Endothelial cell (in vitro differentiated cells): ENCODE measurements around the gene CTSF. TPM values are rescaled to one million over a fixed set of nuclear protein-coding genes. Genes with fewer than 3 reads are reported as not detected.

Experiments used
- DNase-seq: peaks from one replicate; pipeline ENCODE4 v3.0.0; 2021; ENCODE audit warnings: low spot score
- H3K27ac Mint-ChIP-seq: one replicate; pipeline ENCODE4 v1.8.0; 2021; ENCODE audit warnings: mixed read lengths, inconsistent platforms; ENCODE audit not compliant: unreplicated experiment
- H3K27me3 Mint-ChIP-seq: one replicate; pipeline ENCODE4 v1.8.0; 2021; ENCODE audit warnings: mild to moderate bottlenecking, moderate library complexity, mixed read lengths, inconsistent platforms; ENCODE audit not compliant: unreplicated experiment
- H3K36me3 Mint-ChIP-seq: one replicate; pipeline ENCODE4 v1.8.0; 2021; ENCODE audit warnings: mild to moderate bottlenecking, low read depth, mixed read lengths, inconsistent platforms; ENCODE audit not compliant: unreplicated experiment
- H3K4me1 Mint-ChIP-seq: one replicate; pipeline ENCODE4 v1.8.0; 2021; ENCODE audit warnings: mild to moderate bottlenecking, mixed read lengths, inconsistent platforms; ENCODE audit not compliant: unreplicated experiment
- H3K4me3 Mint-ChIP-seq: one replicate; pipeline ENCODE4 v1.8.0; 2021; ENCODE audit warnings: mild to moderate bottlenecking, mixed read lengths, inconsistent platforms; ENCODE audit not compliant: unreplicated experiment
- H3K9me3 Mint-ChIP-seq: one replicate; pipeline ENCODE4 v1.8.0; 2021; ENCODE audit warnings: mixed read lengths, inconsistent platforms; ENCODE audit not compliant: unreplicated experiment
- total RNA-seq: library from RNA; stranded (reverse); fragmentation: NEBNext Ultra II Directional; extraction: Animal tissue kit (Norgen Biotek cat#: 25700); gene quantifications from one replicate; pipeline ENCODE4 v1.2.1, GENCODE V29; 2021; ENCODE audit not compliant: unreplicated experiment
- TF ChIP-seq, protein P1 (sequence below): fragments of 200-600 bp; sonication (generic); IDR thresholded peaks from one replicate; pipeline ENCODE4 v1.5.0; 2021; ENCODE audit warnings: antibody characterized with exemption; ENCODE audit not compliant: unreplicated experiment

Gene CTSF
- total RNA-seq, 1 donor from 2014 or later: 9.2 TPM

DNA sequence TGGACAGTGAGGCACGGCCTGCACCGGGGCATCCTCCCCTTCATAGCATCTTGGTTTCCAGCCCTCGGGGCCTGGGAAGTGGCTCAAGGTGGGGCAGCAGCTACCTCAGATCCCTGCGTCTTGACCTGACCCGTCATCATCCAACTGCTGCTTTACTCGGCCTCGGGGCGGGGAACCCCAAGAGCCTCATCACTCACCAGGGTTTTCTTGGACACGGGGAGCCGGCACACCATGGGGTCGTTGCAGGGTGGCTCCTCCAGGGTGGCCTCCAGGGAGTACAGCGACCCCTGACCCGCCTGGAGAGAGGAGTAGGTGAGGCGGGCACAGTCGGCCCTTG, 651 bp downstream of the CTSF start:
- H3K9me3 Mint-ChIP-seq: no peaks in the 10 kb centered on the region
- H3K4me3 Mint-ChIP-seq: no peak overlapping the region
- DNase-seq: no peak
- H3K27ac Mint-ChIP-seq: no peak overlapping the region
- no peaks in the 10 kb centered on the region for H3K4me1 Mint-ChIP-seq
- TF ChIP-seq, protein P1, sequence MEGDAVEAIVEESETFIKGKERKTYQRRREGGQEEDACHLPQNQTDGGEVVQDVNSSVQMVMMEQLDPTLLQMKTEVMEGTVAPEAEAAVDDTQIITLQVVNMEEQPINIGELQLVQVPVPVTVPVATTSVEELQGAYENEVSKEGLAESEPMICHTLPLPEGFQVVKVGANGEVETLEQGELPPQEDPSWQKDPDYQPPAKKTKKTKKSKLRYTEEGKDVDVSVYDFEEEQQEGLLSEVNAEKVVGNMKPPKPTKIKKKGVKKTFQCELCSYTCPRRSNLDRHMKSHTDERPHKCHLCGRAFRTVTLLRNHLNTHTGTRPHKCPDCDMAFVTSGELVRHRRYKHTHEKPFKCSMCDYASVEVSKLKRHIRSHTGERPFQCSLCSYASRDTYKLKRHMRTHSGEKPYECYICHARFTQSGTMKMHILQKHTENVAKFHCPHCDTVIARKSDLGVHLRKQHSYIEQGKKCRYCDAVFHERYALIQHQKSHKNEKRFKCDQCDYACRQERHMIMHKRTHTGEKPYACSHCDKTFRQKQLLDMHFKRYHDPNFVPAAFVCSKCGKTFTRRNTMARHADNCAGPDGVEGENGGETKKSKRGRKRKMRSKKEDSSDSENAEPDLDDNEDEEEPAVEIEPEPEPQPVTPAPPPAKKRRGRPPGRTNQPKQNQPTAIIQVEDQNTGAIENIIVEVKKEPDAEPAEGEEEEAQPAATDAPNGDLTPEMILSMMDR: no peak
- no peaks in the 10 kb centered on the region for H3K36me3 Mint-ChIP-seq
- H3K27me3 Mint-ChIP-seq: peaks cover 3% of the 10 kb centered on the region

DNA sequence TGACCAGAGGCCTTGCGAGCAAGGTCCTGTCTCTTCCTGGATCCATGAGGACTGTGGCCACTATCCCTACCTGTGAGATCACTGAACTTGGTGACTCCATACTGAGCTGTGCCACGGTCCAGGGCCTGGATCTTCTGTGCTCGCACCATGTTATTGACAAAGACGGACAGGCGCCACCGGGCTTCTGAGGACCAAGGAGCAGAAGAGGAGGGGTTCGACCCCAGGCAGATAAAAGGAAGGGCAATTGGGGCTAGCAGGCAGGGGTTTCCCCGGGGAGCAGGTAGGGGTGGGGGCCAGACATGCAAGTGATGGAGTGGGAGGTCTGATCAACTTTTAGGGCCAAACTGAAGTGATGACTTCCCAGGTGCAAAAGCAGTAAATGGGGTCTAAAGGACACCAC, 2.2 kb downstream of the CTSF start:
- H3K9me3 Mint-ChIP-seq: no peaks in the 10 kb centered on the region
- TF ChIP-seq, protein P1: no peak
- H3K4me1 Mint-ChIP-seq: no peaks in the 10 kb centered on the region
- peaks cover 3% of the 10 kb centered on the region for H3K27me3 Mint-ChIP-seq
- DNase-seq: no peak
- no peak overlapping the region for H3K27ac Mint-ChIP-seq
- no peak overlapping the region for H3K4me3 Mint-ChIP-seq
- no peaks in the 10 kb centered on the region for H3K36me3 Mint-ChIP-seq

DNA sequence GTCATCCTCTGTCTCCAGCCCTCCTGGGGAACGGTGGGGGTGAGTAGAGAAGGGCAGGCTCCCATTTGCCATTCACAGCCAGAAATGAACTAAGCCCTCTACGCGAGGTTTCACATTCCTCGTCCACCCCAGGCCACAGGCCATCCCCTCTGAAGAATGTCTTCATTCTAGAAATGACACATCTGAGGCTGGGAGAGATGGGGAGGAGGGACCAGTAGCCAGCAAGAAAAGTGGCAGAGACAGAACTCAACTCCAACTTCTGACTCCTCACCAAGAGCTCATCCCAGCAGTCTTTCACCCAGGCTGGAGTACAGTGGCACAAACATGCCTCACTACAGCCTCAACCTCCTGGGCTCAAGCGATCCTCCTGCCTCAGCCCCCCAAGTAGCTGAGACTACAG, 3.4 kb downstream of the CTSF start:
- Mint-ChIP-seq H3K4me1 (no peaks in the 10 kb centered on the region), H3K4me3 (no peak overlapping the region)
- DNase-seq: no peak

DNA sequence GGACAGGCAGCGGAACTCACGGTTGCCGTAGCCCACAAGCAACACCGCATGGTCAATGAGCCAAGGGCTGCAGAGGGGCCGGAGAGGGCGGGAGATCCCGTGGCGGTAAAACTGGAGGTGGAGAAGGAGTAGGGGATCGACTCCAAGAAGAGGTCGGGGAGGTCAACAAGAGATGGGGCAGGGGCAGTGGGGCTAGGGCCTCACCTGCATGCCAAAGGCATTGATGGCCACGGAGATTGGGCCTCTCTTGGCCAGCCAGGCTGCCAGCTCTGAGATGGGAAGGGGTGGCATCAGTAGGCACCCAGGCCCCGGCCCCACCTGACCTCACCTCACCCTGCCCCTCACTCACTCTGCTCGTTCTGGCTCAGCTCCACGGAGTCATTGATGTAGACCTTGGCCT, 3.9 kb downstream of the CTSF start:
- H3K4me1 Mint-ChIP-seq: no peaks in the 10 kb centered on the region
- H3K27me3 Mint-ChIP-seq: peaks cover 4% of the 10 kb centered on the region
- H3K9me3 Mint-ChIP-seq: no peaks in the 10 kb centered on the region
- TF ChIP-seq, protein P1: no peak
- H3K4me3 Mint-ChIP-seq: no peak overlapping the region
- no peak overlapping the region for H3K27ac Mint-ChIP-seq
- no peaks in the 10 kb centered on the region for H3K36me3 Mint-ChIP-seq
- DNase-seq: no peak

More for the DNA sequence above, 3.4 kb downstream of the CTSF start:
- peaks cover 4% of the 10 kb centered on the region for H3K27me3 Mint-ChIP-seq
- no peaks in the 10 kb centered on the region for H3K9me3 Mint-ChIP-seq
- H3K36me3 Mint-ChIP-seq: no peaks in the 10 kb centered on the region
- H3K27ac Mint-ChIP-seq: no peak overlapping the region
- TF ChIP-seq, protein P1: no peak

DNA sequence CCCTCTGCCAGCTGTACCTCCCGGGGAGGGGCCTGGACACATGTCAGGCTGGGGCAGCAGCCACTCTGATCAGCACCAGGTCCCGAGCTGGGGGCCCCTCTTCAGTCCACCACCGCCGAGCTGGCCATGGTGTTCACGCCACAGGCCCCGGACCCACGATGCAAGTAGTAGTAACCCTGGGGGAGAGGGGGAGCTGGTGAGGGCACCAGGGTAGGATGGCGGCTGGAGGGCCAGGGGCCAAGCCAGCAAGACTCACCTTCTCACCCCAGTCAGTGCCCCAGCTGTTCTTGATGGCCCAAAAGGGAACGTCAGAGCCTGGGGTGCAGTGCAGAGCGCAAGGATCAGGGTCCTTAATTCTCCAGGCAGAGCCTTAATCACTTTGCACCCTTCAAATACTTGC, 4.6 kb downstream of the CTSF start:
- TF ChIP-seq, protein P1: no peak
- no peaks in the 10 kb centered on the region for H3K4me1 Mint-ChIP-seq
- peaks cover 4% of the 10 kb centered on the region for H3K27me3 Mint-ChIP-seq
- H3K27ac Mint-ChIP-seq: no peak overlapping the region
- no peak for DNase-seq
- H3K36me3 Mint-ChIP-seq: no peaks in the 10 kb centered on the region
- no peaks in the 10 kb centered on the region for H3K9me3 Mint-ChIP-seq
- no peak overlapping the region for H3K4me3 Mint-ChIP-seq
